Neural cell (in vitro differentiated cells): ENCODE measurements around the gene UNC45A. TPM values are rescaled to one million over a fixed set of nuclear protein-coding genes. Genes with fewer than 3 reads are reported as not detected.

Source experiments
- H2AFZ ChIP-seq: fragments of 200-600, 300-800 bp; sonication (generic), shearing (Covaris generic); 2 replicates; pipeline ENCODE4 v1.6.0; 2014; ENCODE audit warnings: low read depth, mild to moderate bottlenecking, antibody characterized with exemption, low read length, moderate library complexity
- H3F3A ChIP-seq: fragments of 200-600 bp; shearing (Covaris generic); 2 replicates; pipeline ENCODE4 v1.6.1; 2016; ENCODE audit warnings: mild to moderate bottlenecking, moderate library complexity, mixed read lengths, antibody characterized with exemption, low read length; ENCODE audit not compliant: insufficient read depth, poor library complexity, severe bottlenecking
- H3K27ac ChIP-seq: fragments of 200-600, 300-800 bp; sonication (generic), shearing (Covaris generic); 2 replicates; pipeline ENCODE4 v1.5.1; 2014; ENCODE audit warnings: mild to moderate bottlenecking, low read length, moderate library complexity
- H3K27me3 ChIP-seq: fragments of 300-800, 200-600 bp; sonication (generic), shearing (Covaris generic); 2 replicates; pipeline ENCODE4 v1.6.0; 2014; ENCODE audit warnings: mild to moderate bottlenecking, low read depth, low read length, moderate library complexity; ENCODE audit not compliant: insufficient read depth
- H3K36me3 ChIP-seq: fragments of 300-800, 200-600 bp; sonication (generic), shearing (Covaris generic); 2 replicates; pipeline ENCODE4 v1.5.1; 2014; ENCODE audit warnings: mild to moderate bottlenecking, antibody characterized with exemption, low read length, moderate library complexity; ENCODE audit not compliant: insufficient read depth
- H3K4me2 ChIP-seq: fragments of 300-800, 200-600 bp; sonication (generic), shearing (Covaris generic); 2 replicates; pipeline ENCODE4 v1.6.0; 2014; ENCODE audit warnings: mild to moderate bottlenecking, low read length
- H3K4me3 ChIP-seq: fragments of 300-800, 200-600 bp; sonication (generic), shearing (Covaris generic); 2 replicates; pipeline ENCODE4 v1.5.1; 2014; ENCODE audit warnings: mild to moderate bottlenecking, low read length, moderate library complexity
- H3K79me2 ChIP-seq: fragments of 200-600 bp; shearing (Covaris generic); replicated peaks from 2 replicates; pipeline ENCODE4 v1.6.0; 2014; ENCODE audit warnings: mild to moderate bottlenecking, low read length, moderate library complexity; ENCODE audit not compliant: insufficient read depth
- H3K9ac ChIP-seq: fragments of 300-800, 200-600 bp; sonication (generic), shearing (Covaris generic); 2 replicates; pipeline ENCODE4 v1.6.1; 2016; ENCODE audit warnings: mild to moderate bottlenecking, low read length, mixed read lengths
- H3K9me2 ChIP-seq: fragments of 200-600 bp; shearing (Covaris generic); 2 replicates; pipeline ENCODE4 v1.6.1; 2016; ENCODE audit warnings: mild to moderate bottlenecking, low read length, mixed read lengths; ENCODE audit not compliant: insufficient read depth
- H3K9me3 ChIP-seq: fragments of 200-600, 300-800 bp; sonication (generic), shearing (Covaris generic); 2 replicates; pipeline ENCODE4 v1.6.1; 2016; ENCODE audit warnings: mild to moderate bottlenecking, mixed run types, low read length, moderate library complexity, mixed read lengths
- H4K20me1 ChIP-seq: fragments of 200-600 bp; shearing (Covaris generic); 2 replicates; pipeline ENCODE4 v1.6.1; 2016; ENCODE audit warnings: mild to moderate bottlenecking, mixed run types; ENCODE audit not compliant: insufficient read depth
- EP300 ChIP-seq: fragments of 450-650 bp; conservative IDR thresholded peaks from 2 replicates; pipeline ENCODE4 v1.6.1; 2014; ENCODE audit warnings: antibody characterized with exemption, mild to moderate bottlenecking, moderate library complexity; ENCODE audit not compliant: poor library complexity, severe bottlenecking
- EZH2 ChIP-seq: fragments of 200-600, 300-800 bp; shearing (Covaris generic), sonication (generic); IDR thresholded peaks from 2 replicates; pipeline ENCODE4 v1.6.1; 2014; ENCODE audit warnings: antibody characterized with exemption, low read length, borderline replicate concordance, mild to moderate bottlenecking; ENCODE audit not compliant: insufficient read depth, poor library complexity, severe bottlenecking
- MXI1 ChIP-seq: fragments of 450-650 bp; conservative IDR thresholded peaks from 2 replicates; pipeline ENCODE4 v1.6.1; 2014; ENCODE audit warnings: antibody characterized with exemption, mild to moderate bottlenecking; ENCODE audit not compliant: poor library complexity, severe bottlenecking
- POLR2AphosphoS5 ChIP-seq: IDR thresholded peaks from 2 replicates; pipeline ENCODE4 v1.6.1; 2012
- RAD21 ChIP-seq: fragments of 450-650 bp; conservative IDR thresholded peaks from 2 replicates; pipeline ENCODE4 v1.6.1; 2014; ENCODE audit warnings: antibody characterized with exemption, mild to moderate bottlenecking, moderate library complexity
- SMC3 ChIP-seq: fragments of 450-650 bp; conservative IDR thresholded peaks from 2 replicates; pipeline ENCODE4 v1.6.1; 2014; ENCODE audit warnings: antibody characterized with exemption, mild to moderate bottlenecking, moderate library complexity; ENCODE audit not compliant: poor library complexity
- TAF1 ChIP-seq: IDR thresholded peaks from 2 replicates; pipeline ENCODE4 v1.6.1; 2012; ENCODE audit warnings: low read depth
- polyA plus RNA-seq: library from polyadenylated mRNA; depleted of rRNA; stranded (reverse); fragments of >200 nt; gene quantifications from 2 replicates; pipeline ENCODE4 v1.2.3, GENCODE V29; 2014
- TF ChIP-seq, protein P1 (sequence below): fragments of 450-650 bp; IDR thresholded peaks from 2 replicates; pipeline ENCODE4 v1.5.1; 2014; ENCODE audit warnings: antibody characterized with exemption, mild to moderate bottlenecking, moderate library complexity; ENCODE audit not compliant: poor library complexity, severe bottlenecking
- TF ChIP-seq, protein P2 (sequence below): IDR thresholded peaks from 2 replicates; pipeline ENCODE4 v1.6.1; 2012; ENCODE audit warnings: borderline replicate concordance

The UNC45A gene
- polyA plus RNA-seq, 1 donor from 2014 or later: 41.3 TPM

GRCh38 chr15:90936823-90937222 lies 1.7 kb downstream of the UNC45A start:
- Histone ChIP-seq H3K4me2 (no peak overlapping the region), H3K27ac (no peak overlapping the region), H3K9ac (no peak overlapping the region), H3F3A (no peaks in the 10 kb centered on the region), H3K9me2 (no peaks in the 10 kb centered on the region), H3K9me3 (no peaks in the 10 kb centered on the region), H3K27me3 (no peaks in the 10 kb centered on the region), H2AFZ (no peak overlapping the region), H3K79me2 (peaks cover 16% of the 10 kb centered on the region), H3K4me3 (peak overlapping the region; percentile 94), H3K36me3 (peaks cover 4% of the 10 kb centered on the region), H4K20me1 (no peaks in the 10 kb centered on the region)
- TF ChIP-seq RAD21 (no peak), TAF1 (no peak), MXI1 (no peak), EZH2 (no peak), POLR2AphosphoS5 (no peak), EP300 (no peak), SMC3 (no peak)
- TF ChIP-seq, protein P1, sequence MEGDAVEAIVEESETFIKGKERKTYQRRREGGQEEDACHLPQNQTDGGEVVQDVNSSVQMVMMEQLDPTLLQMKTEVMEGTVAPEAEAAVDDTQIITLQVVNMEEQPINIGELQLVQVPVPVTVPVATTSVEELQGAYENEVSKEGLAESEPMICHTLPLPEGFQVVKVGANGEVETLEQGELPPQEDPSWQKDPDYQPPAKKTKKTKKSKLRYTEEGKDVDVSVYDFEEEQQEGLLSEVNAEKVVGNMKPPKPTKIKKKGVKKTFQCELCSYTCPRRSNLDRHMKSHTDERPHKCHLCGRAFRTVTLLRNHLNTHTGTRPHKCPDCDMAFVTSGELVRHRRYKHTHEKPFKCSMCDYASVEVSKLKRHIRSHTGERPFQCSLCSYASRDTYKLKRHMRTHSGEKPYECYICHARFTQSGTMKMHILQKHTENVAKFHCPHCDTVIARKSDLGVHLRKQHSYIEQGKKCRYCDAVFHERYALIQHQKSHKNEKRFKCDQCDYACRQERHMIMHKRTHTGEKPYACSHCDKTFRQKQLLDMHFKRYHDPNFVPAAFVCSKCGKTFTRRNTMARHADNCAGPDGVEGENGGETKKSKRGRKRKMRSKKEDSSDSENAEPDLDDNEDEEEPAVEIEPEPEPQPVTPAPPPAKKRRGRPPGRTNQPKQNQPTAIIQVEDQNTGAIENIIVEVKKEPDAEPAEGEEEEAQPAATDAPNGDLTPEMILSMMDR: no peak
- TF ChIP-seq, protein P2, sequence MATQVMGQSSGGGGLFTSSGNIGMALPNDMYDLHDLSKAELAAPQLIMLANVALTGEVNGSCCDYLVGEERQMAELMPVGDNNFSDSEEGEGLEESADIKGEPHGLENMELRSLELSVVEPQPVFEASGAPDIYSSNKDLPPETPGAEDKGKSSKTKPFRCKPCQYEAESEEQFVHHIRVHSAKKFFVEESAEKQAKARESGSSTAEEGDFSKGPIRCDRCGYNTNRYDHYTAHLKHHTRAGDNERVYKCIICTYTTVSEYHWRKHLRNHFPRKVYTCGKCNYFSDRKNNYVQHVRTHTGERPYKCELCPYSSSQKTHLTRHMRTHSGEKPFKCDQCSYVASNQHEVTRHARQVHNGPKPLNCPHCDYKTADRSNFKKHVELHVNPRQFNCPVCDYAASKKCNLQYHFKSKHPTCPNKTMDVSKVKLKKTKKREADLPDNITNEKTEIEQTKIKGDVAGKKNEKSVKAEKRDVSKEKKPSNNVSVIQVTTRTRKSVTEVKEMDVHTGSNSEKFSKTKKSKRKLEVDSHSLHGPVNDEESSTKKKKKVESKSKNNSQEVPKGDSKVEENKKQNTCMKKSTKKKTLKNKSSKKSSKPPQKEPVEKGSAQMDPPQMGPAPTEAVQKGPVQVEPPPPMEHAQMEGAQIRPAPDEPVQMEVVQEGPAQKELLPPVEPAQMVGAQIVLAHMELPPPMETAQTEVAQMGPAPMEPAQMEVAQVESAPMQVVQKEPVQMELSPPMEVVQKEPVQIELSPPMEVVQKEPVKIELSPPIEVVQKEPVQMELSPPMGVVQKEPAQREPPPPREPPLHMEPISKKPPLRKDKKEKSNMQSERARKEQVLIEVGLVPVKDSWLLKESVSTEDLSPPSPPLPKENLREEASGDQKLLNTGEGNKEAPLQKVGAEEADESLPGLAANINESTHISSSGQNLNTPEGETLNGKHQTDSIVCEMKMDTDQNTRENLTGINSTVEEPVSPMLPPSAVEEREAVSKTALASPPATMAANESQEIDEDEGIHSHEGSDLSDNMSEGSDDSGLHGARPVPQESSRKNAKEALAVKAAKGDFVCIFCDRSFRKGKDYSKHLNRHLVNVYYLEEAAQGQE: no peak

GRCh38 chr15:90938261-90938660 lies 3.2 kb downstream of the UNC45A start:
- H4K20me1 ChIP-seq: no peaks in the 10 kb centered on the region
- H3K9ac ChIP-seq: no peak overlapping the region
- TF ChIP-seq SMC3 (no peak), MXI1 (no peak), EZH2 (no peak), RAD21 (no peak), TAF1 (no peak), POLR2AphosphoS5 (no peak), EP300 (no peak)
- TF ChIP-seq, protein P1: no peak
- TF ChIP-seq, protein P2: no peak
- no peak overlapping the region for H3K4me3 ChIP-seq
- H3K4me2 ChIP-seq: no peak overlapping the region
- H3K9me3 ChIP-seq: no peaks in the 10 kb centered on the region
- H3K27ac ChIP-seq: no peak overlapping the region
- H2AFZ ChIP-seq: no peak overlapping the region
- H3F3A ChIP-seq: no peaks in the 10 kb centered on the region
- peaks cover 13% of the 10 kb centered on the region for H3K36me3 ChIP-seq
- H3K79me2 ChIP-seq: peaks cover 16% of the 10 kb centered on the region
- H3K9me2 ChIP-seq: no peaks in the 10 kb centered on the region
- H3K27me3 ChIP-seq: no peaks in the 10 kb centered on the region
